GM19035 (cell line): Measurements from ENCODE around the gene LAMC3.
"Not testable (repeated sequence)": the region's sequence is repeated elsewhere in the genome, so short reads cannot be mapped to it uniquely, and the experiment has no call there.

Source experiments
- ATAC-seq: cut with Tn5 transposase; IDR thresholded peaks from one replicate; pipeline ENCODE4 v1.9.1; 2021; ENCODE audit not compliant: unreplicated experiment

LAMC3 gene

GRCh38 chr9:131094015-131094414 lies 85.0 kb downstream of the LAMC3 start:
- ATAC-seq, result no peak

GRCh38 chr9:131094622-131095021 lies 85.6 kb downstream of the LAMC3 start:
- ATAC-seq, result no peak

GRCh38 chr9:131095666-131096268 lies 86.8 kb downstream of the LAMC3 start:
- ATAC-seq, result no peak

- no peak for ATAC-seq
These were observed 87.5 kb downstream of the LAMC3 start, which contains the start of gene AIF1L for GRCh38 chr9:131096269-131097125. TSS of gene AIF1L (plus strand) at chr9:131096531. CDS start at chr9:131096630, 99 bp downstream.

- no peak for ATAC-seq
These were observed 88.4 kb downstream of the LAMC3 start for GRCh38 chr9:131097126-131097947.

GRCh38 chr9:131097948-131098278 lies 88.9 kb downstream of the LAMC3 start:
- ATAC-seq, result no peak

GRCh38 chr9:131098391-131099101 lies 89.6 kb downstream of the LAMC3 start:
- ATAC-seq, result no peak

- ATAC-seq, result no peak
These were observed 90.2 kb downstream of the LAMC3 start for GRCh38 chr9:131099102-131099606.

GRCh38 chr9:131099845-131100244 lies 90.9 kb downstream of the LAMC3 start:
- ATAC-seq, result not testable (repeated sequence)

GRCh38 chr9:131100445-131100844 lies 91.5 kb downstream of the LAMC3 start:
- no peak for ATAC-seq

- no peak for ATAC-seq
These were observed 92.4 kb downstream of the LAMC3 start for GRCh38 chr9:131101207-131101964.

GRCh38 chr9:131103024-131103423 lies 94.0 kb downstream of the LAMC3 start:
- ATAC-seq, result no peak

GRCh38 chr9:131103535-131103934 lies 94.6 kb downstream of the LAMC3 start:
- ATAC-seq, result no peak

GRCh38 chr9:131104016-131104740 lies 95.2 kb downstream of the LAMC3 start:
- no peak for ATAC-seq

- ATAC-seq, result no peak
These were observed 97.0 kb downstream of the LAMC3 start for GRCh38 chr9:131105952-131106351.

GRCh38 chr9:131107760-131108159 lies 98.8 kb downstream of the LAMC3 start:
- no peak for ATAC-seq

GRCh38 chr9:131111186-131111853 lies 102.3 kb downstream of the LAMC3 start:
- ATAC-seq, result no peak

- no peak for ATAC-seq
These were observed 102.9 kb downstream of the LAMC3 start for GRCh38 chr9:131111854-131112311.
